Measurements from ENCODE around the gene MGAT5.

GRCh38 chr2:134308474-134309385 is 54.9 kb downstream of the MGAT5 start:
- TF ChIP-seq CTCF (IDR thresholded peaks at IDR 0.05) (no peak), ZNF512 (CRISPR knock-in tag; IDR thresholded peaks at IDR 0.05; ENCODE audit: borderline replicate concordance) (no peak), ESRRA (CRISPR knock-in tag; IDR thresholded peaks at IDR 0.05; ENCODE audit: borderline replicate concordance) (no peak), CREB1 (CRISPR knock-in tag; IDR thresholded peaks at IDR 0.05) (no peak), NR3C1 (CRISPR knock-in tag; conservative IDR thresholded peaks at IDR 0.05; ENCODE audit: low read depth) (no peak), ZNF416 (CRISPR knock-in tag; IDR thresholded peaks at IDR 0.05) (no peak), RELA (CRISPR knock-in tag; IDR thresholded peaks at IDR 0.05; ENCODE audit: borderline replicate concordance) (no peak), ETV6 (CRISPR knock-in tag; IDR thresholded peaks at IDR 0.05) (no peak), SMAD4 (CRISPR knock-in tag; IDR thresholded peaks at IDR 0.05) (no peak), TEAD4 (CRISPR knock-in tag; IDR thresholded peaks at IDR 0.05) (no peak), NFYB (CRISPR knock-in tag; conservative IDR thresholded peaks at IDR 0.05; ENCODE audit: low read depth) (no peak)
- TF ChIP-seq, protein P1, sequence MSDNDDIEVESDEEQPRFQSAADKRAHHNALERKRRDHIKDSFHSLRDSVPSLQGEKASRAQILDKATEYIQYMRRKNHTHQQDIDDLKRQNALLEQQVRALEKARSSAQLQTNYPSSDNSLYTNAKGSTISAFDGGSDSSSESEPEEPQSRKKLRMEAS (CRISPR knock-in tag; IDR thresholded peaks at IDR 0.05), result no peak
- TF ChIP-seq, protein P2, sequence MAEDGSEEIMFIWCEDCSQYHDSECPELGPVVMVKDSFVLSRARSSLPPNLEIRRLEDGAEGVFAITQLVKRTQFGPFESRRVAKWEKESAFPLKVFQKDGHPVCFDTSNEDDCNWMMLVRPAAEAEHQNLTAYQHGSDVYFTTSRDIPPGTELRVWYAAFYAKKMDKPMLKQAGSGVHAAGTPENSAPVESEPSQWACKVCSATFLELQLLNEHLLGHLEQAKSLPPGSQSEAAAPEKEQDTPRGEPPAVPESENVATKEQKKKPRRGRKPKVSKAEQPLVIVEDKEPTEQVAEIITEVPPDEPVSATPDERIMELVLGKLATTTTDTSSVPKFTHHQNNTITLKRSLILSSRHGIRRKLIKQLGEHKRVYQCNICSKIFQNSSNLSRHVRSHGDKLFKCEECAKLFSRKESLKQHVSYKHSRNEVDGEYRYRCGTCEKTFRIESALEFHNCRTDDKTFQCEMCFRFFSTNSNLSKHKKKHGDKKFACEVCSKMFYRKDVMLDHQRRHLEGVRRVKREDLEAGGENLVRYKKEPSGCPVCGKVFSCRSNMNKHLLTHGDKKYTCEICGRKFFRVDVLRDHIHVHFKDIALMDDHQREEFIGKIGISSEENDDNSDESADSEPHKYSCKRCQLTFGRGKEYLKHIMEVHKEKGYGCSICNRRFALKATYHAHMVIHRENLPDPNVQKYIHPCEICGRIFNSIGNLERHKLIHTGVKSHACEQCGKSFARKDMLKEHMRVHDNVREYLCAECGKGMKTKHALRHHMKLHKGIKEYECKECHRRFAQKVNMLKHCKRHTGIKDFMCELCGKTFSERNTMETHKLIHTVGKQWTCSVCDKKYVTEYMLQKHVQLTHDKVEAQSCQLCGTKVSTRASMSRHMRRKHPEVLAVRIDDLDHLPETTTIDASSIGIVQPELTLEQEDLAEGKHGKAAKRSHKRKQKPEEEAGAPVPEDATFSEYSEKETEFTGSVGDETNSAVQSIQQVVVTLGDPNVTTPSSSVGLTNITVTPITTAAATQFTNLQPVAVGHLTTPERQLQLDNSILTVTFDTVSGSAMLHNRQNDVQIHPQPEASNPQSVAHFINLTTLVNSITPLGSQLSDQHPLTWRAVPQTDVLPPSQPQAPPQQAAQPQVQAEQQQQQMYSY (CRISPR knock-in tag; IDR thresholded peaks at IDR 0.05), result no peak
